Measurements from ENCODE around the gene IFITM5. TPM values are rescaled to one million over a fixed set of nuclear protein-coding genes. Genes with fewer than 3 reads are reported as not detected.

The IFITM5 gene
- total RNA-seq, 2 donors from 2014 or later: not detected

GRCh38 chr11:299951-300735, 817 bp upstream of the IFITM5 start:
- DNase-seq (ENCODE audit: low spot score): no peak
- Histone ChIP-seq H3K9me3 (no peaks in the 10 kb centered on the region), H3K36me3 (no peaks in the 10 kb centered on the region), H3K27ac (no peak overlapping the region), H3K4me3 (no peak overlapping the region), H3K4me1 (ENCODE audit: control insufficient read depth in 1 of 2, low read depth in 2 of 2) (peaks cover 0 to 8% of the 10 kb centered on the region in 2 donors), H3K27me3 (replicated peaks; ENCODE audit: insufficient read depth) (no peaks in the 10 kb centered on the region)
- ATAC-seq (ENCODE audit: insufficient number of reproducible peaks, low FRiP score, low read depth): no peak
- no peak for TF ChIP-seq CTCF (IDR thresholded peaks at IDR 0.05)

GRCh38 chr11:298406-299065, 790 bp downstream of the IFITM5 start:
- no peaks in the 10 kb centered on the region for H3K27me3 ChIP-seq (replicated peaks; ENCODE audit: insufficient read depth)
- no peaks in the 10 kb centered on the region for H3K4me1 ChIP-seq (ENCODE audit: control insufficient read depth in 1 of 2, low read depth in 2 of 2)
- no peak for TF ChIP-seq CTCF (IDR thresholded peaks at IDR 0.05)
- DNase-seq (ENCODE audit: low spot score) (no peak), ATAC-seq (ENCODE audit: insufficient number of reproducible peaks, low FRiP score, low read depth) (no peak)
- no peaks in the 10 kb centered on the region for H3K9me3 ChIP-seq
- H3K36me3 ChIP-seq: peaks cover 5% of the 10 kb centered on the region
- no peak overlapping the region for H3K27ac ChIP-seq
- H3K4me3 ChIP-seq: no peak overlapping the region

- peaks cover 5% of the 10 kb centered on the region for H3K36me3 ChIP-seq
- DNase-seq (ENCODE audit: low spot score): no peak
- no peak overlapping the region for H3K4me3 ChIP-seq
- H3K27me3 ChIP-seq (replicated peaks; ENCODE audit: insufficient read depth): no peaks in the 10 kb centered on the region
- ATAC-seq (ENCODE audit: insufficient number of reproducible peaks, low FRiP score, low read depth): no peak
- H3K27ac ChIP-seq: no peak overlapping the region
- H3K4me1 ChIP-seq (ENCODE audit: control insufficient read depth in 1 of 2, low read depth in 2 of 2): no peaks in the 10 kb centered on the region
- no peaks in the 10 kb centered on the region for H3K9me3 ChIP-seq
- TF ChIP-seq CTCF (IDR thresholded peaks at IDR 0.05): no peak
Observed at GRCh38 chr11:297586-298405, 1.5 kb downstream of the IFITM5 start.

- Histone ChIP-seq H3K36me3 (peaks cover 5% of the 10 kb centered on the region), H3K4me3 (no peak overlapping the region), H3K9me3 (no peaks in the 10 kb centered on the region), H3K27me3 (replicated peaks; ENCODE audit: insufficient read depth) (no peaks in the 10 kb centered on the region), H3K4me1 (ENCODE audit: control insufficient read depth in 1 of 2, low read depth in 2 of 2) (no peaks in the 10 kb centered on the region), H3K27ac (no peak overlapping the region)
- DNase-seq (ENCODE audit: low spot score) (no peak), ATAC-seq (ENCODE audit: insufficient number of reproducible peaks, low FRiP score, low read depth) (no peak)
- TF ChIP-seq CTCF (IDR thresholded peaks at IDR 0.05): no peak
Observed at GRCh38 chr11:297051-297585, 2.2 kb downstream of the IFITM5 start.
